KG1 (cell line): Measurements from ENCODE around the gene SNED1.

Source experiments
- DNase-seq: peaks from one replicate; lab custom pipeline; 2025; lab: John Stamatoyannopoulos, UW

Gene SNED1

DNA sequence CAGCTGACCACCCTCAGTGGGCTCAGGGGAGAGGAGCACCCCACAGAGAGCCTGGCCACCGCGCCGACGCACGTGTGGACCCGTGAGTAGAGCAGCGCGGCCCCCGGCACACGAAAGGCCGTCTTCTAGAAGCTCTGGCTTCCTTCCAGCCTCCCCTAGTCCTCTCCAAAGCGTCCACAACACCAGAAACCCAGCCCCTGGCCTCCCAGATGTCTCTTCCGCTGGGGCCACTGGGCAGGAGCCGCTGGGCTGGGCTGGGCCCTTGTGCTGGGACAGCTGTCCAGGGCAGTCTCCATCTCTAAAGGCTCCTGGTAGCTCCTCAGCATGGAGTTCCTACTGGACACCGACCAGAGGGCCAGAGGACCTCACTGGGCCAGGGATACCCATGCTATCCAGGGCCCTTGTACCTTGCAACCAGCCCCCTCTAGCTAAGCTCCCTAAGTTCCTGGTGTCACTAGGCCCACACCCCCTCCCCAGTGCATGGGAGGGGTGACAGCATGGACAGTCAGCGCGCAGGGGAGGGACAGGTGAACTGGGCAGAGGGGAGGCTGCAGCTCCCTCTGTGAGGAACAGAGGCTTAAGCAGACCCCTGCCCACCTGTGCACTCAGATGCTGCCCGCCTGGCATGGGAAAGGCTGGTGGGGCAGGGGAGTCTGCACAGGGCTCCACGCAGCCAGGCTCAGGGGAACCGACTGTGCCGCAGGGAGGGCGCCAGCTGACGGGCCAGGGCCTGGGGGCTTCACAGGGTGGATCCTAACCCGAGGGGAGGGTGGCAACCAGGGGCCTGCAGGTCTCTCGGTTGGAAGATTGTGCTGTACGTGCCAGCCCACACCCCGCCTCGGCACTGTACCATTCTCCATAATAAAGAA, 70.8 kb downstream of the SNED1 start:
- no peak for DNase-seq

DNA sequence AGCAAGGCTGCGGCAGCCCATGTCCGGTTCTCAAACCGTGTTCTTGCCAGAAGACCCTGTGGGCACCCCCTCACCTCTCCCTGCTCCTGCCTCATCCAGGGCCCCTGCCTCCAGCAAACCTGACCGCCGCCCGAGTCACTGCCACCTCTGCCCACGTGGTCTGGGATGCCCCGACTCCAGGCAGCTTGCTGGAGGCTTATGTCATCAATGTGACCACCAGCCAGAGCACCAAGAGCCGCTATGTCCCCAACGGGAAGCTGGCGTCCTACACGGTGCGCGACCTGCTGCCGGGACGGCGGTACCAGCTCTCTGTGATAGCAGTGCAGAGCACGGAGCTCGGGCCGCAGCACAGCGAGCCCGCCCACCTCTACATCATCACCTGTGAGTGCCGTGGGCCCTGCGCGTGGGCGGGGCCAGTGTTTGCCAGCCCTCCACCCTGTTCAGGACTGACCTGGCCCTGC, 71.4 kb downstream of the SNED1 start:
- DNase-seq, result no peak

DNA sequence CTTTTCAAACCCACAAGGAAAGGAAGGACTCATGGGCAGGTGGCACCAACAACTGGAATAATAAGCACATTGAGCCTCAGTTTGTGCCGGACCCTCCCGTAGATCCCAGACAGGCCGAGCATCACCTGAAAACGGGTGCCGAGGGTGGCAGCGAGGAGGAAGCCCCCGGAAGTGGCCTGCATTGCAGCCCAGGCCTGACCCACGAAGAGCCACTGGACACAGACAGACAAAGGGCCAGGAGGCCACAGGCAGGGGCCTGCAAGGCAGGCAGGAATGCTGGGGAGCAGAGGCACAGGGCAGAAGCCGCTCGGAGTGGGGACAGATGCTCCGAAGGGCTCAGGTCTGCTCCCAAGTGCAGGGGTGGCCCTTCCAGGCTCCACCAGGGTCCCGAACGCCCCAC, 71.9 kb downstream of the SNED1 start:
- no peak for DNase-seq

DNA sequence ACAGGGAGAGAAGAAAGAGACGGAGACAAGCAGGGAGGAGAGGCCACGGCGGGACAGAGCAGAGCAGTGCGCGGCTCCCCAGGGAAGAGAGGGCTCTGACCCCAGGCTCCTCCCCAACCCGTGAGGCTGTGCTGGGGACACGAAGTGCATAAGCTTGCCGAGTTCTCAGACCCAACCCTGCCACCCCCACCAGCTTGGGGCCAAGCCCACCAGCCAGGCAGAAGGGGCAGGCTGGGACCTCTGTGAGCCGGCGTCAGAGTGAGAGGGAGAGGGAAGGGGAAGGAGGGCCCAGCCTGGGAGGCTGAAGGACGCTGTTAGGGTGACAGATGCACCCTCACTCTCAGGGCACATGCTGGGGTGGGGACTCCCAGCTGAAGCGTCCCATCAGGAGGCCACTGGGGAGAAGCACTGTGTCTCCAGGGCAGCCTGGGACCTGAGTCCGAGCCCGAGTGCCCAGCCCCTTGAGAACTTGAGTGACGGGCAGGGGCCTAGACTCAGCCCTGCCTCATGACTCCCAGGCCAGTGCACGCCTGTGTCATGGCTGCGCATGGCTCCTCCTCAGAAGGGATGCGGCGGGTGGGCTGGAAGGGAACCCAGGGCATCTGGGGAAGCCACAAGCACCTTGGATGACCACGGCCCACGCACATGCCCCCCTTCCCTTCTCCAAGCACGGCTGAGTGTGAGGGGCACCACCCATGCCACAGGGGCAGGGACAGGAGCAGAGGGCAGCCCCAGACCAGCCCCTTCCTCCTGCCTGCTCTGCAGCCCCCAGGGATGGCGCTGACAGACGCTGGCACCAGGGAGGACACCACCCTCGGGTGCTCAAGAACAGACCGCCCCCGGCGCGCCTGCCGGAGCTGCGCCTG, 72.6 kb downstream of the SNED1 start:
- no peak for DNase-seq

DNA sequence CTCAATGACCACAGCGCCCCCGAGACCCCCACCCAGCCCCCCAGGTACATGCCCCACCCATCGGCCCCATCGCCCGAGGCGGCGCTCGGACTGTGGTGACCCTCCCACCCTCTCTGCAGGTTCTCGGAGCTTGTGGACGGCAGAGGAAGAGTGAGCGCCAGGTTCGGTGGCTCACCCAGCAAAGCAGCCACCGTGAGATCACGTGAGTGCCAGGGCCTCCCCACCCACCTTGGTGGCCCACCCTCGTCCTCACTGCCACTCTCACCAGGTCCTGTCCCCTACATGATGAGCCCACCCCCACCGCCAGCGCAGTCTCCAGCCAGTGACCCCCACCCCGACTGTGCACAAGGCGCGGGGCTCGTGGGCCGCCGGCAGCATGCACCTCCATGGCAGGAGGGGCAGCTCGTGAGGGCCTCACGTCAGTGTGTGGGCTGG, 73.3 kb downstream of the SNED1 start:
- DNase-seq, result no peak

DNA sequence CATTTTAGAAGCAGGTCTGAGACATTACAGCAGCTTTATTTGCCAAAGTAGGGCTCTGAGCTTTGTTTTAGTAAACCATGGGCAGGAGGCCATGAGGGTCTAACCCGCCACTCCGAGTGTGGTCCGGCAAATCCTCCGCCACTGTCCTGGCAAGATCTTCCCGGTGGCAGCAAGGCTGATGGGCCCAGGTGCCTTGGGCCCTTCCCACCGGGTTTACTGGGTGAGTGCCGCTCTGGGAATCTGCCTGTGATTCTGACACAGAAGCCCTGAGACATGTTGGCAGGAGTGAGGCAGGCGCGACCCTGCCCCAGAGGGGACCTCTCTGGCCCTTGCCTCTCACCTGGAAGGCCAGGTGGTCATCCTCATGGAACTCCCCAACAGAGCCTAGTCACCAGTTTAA, 73.7 kb downstream of the SNED1 start:
- no peak for DNase-seq

DNA sequence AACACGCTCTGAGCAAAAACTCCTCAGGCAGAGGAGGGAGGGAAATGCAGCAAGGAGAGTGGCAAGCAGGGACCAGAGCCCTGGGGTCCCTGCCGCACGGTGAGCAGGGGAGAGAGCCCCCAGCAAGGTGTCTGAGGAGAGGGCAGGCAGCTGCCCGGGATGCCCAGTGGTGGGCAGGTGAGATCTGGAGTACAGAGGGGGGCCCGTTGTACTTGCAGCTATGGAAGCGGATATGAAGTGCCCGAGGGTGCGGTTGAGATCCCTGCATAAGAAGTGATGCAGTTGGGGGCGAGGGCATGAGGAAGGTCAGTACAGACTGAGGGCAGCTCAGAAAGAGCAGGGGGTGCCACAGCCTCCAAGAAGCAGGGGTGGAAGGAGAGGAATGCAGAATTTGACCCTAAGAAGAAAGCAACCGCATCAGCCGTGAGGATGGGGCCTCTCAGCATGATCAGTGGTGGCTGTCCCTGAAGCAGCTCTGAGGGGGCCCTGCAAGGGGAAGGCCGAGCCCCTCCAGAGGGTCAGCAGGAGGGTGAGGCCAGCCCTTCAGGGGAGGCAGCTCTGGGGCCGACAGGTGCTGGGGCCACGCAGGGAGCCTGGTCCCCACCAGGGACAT, 74.2 kb downstream of the SNED1 start:
- no peak for DNase-seq

DNA sequence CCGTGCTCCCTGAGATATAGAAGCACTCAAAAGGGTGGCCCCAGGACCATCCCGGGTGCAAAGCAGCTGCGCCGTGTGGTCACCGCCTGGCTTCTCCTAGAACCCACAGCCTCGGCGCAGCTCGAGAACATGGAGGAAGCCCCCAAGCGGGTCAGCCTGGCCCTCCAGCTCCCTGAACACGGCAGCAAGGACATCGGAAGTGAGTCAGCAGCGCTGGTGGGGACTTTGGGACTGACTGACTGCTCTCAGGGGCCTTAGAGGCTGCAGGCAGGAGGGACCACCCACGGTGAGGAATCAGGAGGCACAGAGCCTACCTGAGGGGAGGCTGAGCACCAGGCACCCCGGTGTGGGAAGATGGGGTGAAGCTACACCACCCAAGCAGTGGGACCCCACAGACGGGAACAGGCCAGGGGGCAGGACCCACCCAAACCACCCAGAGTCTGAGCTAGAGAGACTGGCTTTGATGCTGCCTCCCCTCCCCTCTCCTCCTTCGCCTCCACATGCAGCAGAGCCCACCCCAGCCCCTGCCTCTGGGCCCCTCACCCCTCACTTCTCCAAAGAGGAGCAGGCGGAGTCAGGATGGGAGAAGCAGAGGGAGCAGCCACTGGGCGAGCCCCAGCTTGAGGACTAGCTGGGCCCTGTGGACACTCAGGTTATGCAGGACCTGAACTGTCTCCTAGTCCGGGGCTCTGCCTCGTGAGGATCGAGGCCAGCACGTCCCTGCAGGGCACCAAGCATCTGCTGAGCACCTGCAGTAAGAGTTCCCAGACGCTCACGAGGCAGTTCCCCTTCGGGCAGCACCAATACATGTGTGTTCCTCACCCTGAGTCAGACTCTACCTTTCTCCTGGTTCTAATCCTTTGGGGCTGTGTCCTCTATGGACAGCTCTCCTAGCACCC, 75.0 kb downstream of the SNED1 start:
- no peak for DNase-seq

DNA sequence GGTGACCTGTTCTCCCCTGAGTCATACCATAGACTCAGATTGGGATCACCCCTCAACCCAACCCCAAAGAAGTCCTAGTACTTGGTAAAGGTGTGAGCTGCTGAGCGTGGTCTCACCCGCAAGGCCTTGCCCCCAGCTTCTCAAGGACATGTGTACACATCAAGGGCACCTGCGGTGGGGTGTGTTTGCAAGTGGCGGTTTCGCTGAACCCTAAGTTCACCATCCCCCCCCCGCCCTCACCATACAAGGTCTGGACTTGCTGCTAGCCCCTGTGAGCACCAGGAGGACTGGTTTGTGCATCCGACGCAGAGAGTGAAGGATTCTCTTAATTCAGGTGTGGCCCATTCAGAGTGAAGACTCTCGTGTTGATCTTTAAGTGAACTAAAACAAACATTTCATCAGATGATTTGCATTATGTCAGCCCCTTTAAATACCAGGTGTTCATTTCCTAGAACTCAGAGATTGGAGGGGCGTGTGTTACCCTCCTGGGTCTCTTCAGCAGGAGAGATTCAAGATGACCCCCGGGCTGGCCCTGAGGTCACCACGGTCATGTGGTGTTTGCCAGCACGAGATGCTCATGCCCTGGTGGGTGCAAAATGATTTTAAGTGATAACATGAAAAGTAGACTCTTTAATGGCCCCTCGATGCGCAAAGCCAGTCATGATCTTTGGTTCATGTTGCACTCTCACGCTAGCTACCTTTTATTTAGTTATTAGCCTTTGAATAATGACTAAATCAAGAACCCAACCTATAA, 75.8 kb downstream of the SNED1 start:
- DNase-seq, result no peak

DNA sequence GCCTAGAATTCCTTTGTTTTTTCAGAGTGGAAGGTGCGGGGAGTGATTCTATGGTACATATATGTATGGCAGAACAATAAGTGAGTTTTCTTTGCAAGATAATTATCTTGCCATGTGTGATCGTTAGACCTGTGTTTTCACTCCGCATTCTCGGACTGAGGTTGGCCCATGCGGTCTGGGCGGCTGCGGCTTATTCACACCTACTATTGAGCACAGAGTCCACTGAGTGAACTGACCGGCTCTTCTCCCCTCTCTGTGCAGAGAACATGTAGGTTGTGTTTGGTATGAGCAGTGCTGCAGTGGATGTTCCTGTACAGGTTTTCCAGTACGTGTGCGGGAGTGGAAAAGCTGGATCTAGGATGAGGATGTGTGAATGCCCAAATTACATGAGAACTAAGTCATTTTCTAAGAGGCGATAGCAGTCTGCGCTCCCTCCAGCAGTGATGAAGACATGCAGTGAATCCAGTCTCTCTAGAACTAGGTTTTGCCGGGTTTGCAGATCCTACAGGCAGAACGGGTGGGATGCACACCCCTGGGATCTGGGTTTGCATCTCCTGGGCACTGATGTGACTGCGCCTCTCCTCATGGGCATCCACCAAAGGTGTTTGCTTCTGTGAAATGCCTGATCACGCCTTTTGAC, 76.6 kb downstream of the SNED1 start:
- DNase-seq, result no peak

DNA sequence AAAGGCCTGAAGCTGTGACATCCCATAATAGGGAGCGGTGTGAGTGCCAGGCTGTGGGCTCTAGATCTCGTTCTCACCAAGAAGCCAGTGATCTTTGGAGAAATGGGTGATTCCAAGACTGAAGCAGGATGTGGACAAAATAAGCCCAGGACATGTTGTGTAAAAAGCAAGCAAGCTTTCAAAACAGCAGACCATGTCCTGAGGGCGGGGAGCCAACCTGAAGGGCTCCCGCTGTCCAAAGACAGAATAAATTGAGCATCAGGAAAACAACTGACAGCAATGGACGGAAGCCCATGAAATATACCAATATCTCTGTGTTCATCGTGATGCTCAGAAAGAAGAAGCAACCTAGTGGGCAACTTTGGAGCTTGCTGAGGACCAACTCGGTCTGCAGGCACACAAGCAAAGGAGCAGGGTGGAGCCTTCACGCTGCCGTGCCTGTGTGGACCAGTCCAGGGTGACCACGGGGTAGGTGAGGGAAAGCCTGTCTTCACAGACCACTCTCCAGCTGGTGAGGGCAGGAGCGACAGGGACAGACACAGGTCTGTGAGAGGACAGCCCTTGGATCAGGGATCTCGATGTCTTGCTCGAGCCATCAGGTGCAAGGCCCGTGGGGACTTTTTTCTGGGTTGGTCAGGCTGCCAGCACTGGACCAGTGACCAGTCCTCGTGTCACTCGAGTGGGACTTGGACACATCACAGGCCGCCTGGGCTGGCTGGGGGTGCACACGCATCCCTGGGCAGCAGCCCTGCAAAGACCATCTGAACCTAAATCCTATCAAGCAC, 82.2 kb downstream of the SNED1 start:
- DNase-seq, result no peak

DNA sequence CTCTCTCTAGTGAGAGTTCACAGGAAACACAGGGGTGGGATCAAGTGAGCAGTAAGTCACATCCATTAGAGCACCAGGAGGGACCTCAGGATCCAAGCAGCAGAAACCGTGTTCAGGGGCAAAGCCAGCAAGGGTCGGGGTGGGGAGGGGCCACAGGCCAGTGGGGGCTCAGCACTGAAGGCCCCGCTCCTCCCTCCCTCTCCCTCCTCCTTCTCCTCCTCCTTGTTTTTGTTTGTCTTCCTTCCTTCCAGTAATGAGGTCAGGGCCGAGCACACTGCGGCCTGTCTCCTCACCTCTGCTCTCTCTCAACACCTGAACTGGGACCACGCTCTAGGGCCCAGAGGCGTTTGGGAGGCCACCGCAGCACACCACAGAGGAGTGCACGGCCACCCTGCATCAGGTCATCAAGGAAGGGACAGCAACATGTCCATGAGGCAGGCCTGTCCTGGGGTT, 82.8 kb downstream of the SNED1 start:
- no peak for DNase-seq

DNA sequence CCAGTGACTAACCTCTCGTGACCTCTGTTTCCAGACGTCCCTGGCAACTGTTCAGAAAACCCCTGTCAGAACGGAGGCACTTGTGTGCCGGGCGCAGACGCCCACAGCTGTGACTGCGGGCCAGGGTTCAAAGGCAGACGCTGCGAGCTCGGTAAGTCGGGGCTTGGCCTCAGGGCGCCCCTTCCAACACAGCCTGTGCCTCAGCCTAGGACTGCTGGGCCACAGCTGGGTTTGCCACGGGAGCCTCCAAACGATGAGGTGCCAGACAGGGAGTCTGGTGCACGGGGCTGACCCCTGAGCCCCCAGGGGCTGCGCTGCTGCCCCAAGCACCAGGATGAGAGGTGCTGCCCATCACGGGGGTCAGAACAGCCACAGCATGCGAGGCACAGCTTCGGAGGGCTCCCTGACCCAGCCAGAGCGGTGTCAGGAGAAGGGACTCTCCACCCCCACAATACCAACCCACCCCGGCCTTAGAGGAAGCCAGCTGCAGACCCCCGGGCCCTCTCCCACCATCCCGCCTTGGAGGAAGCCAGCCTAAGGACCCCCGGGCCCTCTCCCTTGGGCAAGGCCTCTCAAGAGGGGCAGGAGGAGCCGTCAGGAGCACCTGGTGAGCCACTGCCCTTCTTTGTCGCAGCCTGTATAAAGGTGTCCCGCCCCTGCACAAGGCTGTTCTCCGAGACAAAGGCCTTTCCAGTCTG, 83.4 kb downstream of the SNED1 start:
- DNase-seq, result no peak

DNA sequence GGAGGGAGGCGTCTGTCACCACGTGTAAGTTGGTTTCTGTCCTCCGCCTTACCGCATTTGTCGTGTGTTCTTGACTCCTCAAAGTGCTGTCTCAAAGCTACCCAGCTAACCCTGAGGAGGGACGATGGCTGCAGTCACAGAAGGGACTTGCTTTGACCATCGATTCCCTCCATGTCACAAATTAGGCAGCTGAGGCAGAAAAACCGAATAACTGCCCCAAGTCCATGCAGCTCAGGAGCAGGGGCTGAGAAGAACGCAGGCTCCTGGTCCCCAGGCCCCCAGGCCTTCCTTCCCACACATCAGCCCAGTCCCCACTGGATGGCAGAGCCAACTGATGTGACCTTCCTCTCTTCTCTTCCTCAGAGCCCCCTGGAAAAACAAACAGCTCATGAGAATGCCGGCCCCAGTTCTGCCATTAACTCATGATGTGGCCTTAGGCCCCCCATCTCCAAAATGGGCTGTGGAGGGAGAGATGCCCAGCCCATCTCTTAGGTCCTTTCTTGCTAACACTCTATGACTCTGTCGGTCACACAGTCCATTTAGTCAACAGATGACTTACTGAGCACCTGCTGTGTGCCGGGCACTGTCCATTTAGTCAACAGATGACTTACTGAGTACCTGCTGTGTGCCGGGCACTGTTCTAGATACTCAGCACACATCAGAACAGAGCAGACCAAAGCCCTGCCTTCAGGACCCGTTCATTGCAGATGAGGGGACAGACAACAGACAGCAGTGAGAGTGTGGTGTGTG, 84.1 kb downstream of the SNED1 start:
- DNase-seq, result no peak

DNA sequence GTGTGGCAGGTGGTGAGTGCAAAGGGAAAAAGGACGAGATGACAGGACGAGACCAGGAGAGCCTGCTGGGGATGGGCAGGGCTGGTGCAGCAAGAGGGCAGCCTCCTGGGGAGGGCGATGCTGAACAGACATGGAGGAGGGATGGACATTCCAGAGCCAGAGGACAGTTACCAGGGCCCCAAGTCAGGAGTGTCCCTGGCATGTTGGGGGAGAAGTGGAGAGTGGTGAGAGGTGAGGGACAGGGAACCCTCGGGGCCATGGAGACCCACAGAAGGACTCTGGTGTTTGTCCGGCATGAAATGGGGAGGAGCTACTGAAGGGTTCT, 84.6 kb downstream of the SNED1 start:
- no peak for DNase-seq

DNA sequence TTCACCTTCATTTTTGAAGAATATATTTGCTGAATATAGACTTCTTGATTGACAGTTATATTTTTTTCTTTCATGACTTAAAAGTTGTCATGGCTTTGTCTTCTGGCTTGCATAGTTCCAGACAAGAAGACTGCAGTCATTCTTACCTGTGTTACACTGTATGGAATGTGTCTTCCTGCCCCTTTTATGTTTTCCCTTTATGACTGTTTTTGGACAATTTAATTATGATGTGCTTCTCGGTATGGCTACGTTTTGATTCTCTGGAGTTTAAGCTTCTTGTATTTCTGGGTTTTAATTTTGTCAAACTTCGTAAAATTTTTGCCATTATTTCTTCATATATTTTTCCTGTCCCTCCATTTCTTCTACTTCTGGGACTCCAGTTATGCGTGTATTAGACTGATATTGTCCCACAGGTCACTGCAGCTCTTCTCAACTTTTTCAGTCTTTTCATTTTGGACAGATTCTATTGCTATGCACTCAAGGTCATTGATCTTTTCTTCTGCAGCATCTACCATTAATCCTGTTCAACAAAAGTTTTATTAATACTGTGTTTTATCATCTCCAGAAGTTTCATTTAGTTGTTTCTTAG, 86.5 kb downstream of the SNED1 start:
- no peak for DNase-seq

DNA sequence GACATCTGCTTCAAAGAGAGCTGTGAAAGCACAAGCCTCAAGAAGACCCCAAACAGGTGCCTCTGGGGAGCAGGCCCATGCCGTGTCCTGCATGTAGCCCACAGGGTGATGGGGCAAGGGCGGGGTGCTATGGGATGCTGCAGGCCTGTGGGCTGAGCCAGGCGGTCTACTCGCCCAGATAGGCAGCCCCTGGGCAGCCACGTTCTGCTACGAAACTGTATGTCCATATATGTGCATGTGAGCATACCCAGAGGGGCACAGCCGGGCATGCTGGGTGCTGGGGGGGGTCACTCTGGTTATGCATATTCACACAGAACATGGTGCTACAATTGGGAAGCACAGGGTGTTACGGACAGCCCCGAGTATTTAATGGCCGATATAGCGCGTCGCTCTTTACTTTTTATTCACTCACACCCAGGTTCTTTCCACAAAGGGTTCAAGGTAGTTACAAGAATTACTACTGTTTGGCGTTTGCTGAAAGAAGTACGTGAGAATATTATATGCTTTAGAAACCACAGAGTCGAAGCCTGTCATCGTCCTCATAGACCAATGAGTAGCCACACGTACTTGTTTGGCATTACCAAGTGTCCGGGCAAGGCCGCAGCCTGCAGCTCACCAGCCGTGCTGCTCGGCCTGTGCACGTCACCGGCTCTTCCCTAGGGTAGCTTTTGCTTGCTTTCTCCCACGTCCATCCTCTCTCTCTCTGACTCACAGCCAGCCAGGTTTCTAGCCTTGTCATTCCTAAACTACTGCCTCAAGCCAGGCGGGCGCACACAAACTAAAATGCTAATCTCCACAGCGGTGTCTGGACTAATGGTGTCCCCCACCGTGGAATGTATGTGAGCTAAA, 89.2 kb downstream of the SNED1 start:
- DNase-seq, result no peak
